Stimulated activated CD8-positive, alpha-beta memory T cell treated with anti-CD3 and anti-CD28 coated beads, Interleukin-4, amount 100 ng/mL, for 48 hours (primary cell): ENCODE data around the gene USP36.
A peak's percentile ranks its signal among the peaks of the same experiment; 100 is the strongest.
"Not testable (repeated sequence)": the region's sequence is repeated elsewhere in the genome, so short reads cannot be mapped to it uniquely, and the experiment has no call there.

Experiments
- DNase-seq: peaks from one replicate; pipeline ENCODE4 v3.0.0-alpha.2; 2020

The USP36 gene

GRCh38 chr17:78840780-78841611, at the start of gene USP36:
Gene USP36, minus strand, starts transcription at chr17:78840814. Its CDS starts 4,451 bp downstream, at chr17:78836363.
- DNase-seq, result peak; percentile 100

- DNase-seq, result not testable (repeated sequence)
Measured at GRCh38 chr17:78890096-78890495, 49.5 kb upstream of the USP36 start.

GRCh38 chr17:78889531-78889930, 48.9 kb upstream of the USP36 start:
- no peak for DNase-seq

- DNase-seq, result no peak
Measured at GRCh38 chr17:78888941-78889518, 48.4 kb upstream of the USP36 start.

GRCh38 chr17:78886954-78887353, 46.3 kb upstream of the USP36 start:
- no peak for DNase-seq

- no peak for DNase-seq
Measured at GRCh38 chr17:78885956-78886355, 45.3 kb upstream of the USP36 start.

GRCh38 chr17:78884876-78885667, 44.5 kb upstream of the USP36 start:
- no peak for DNase-seq

GRCh38 chr17:78884148-78884825, 43.7 kb upstream of the USP36 start:
- no peak for DNase-seq

- no peak for DNase-seq
Measured at GRCh38 chr17:78883533-78884131, 43.0 kb upstream of the USP36 start.

- no peak for DNase-seq
Measured at GRCh38 chr17:78883089-78883532, 42.5 kb upstream of the USP36 start.

- DNase-seq, result no peak
Measured at GRCh38 chr17:78882540-78883088, 42.0 kb upstream of the USP36 start.

GRCh38 chr17:78879635-78880186, 39.1 kb upstream of the USP36 start:
- peak; percentile 42 for DNase-seq

- no peak for DNase-seq
Measured at GRCh38 chr17:78878871-78879527, 38.4 kb upstream of the USP36 start.

- DNase-seq, result no peak
Measured at GRCh38 chr17:78878261-78878660, 37.6 kb upstream of the USP36 start.

- DNase-seq, result not testable (repeated sequence)
Measured at GRCh38 chr17:78876954-78877517, 36.4 kb upstream of the USP36 start.

- no peak for DNase-seq
Measured at GRCh38 chr17:78876094-78876597, 35.5 kb upstream of the USP36 start.

GRCh38 chr17:78875363-78876093, 34.9 kb upstream of the USP36 start:
- DNase-seq, result no peak

- no peak for DNase-seq
Measured at GRCh38 chr17:78873519-78874340, 33.1 kb upstream of the USP36 start.

GRCh38 chr17:78872486-78872885, 31.9 kb upstream of the USP36 start:
- DNase-seq, result no peak
